GM23338 (cell line): ENCODE data around the gene FGF9. TPM values are rescaled to one million over a fixed set of nuclear protein-coding genes. Genes with fewer than 3 reads are reported as not detected.

Experiments used
- ATAC-seq: fragments of 200-7000 bp; cut with Tn5 transposase; 3 replicates; pipeline ENCODE4 v1.9.1; 2020
- DNase-seq: peaks from one replicate; pipeline ENCODE4 v3.0.0-alpha.2; 2015; ENCODE audit warnings: low spot score
- H2AFZ ChIP-seq: fragments of 200-600 bp; sonication (generic); 2 replicates; pipeline ENCODE4 v1.8.0; 2016; ENCODE audit warnings: antibody characterized with exemption, mild to moderate bottlenecking, moderate library complexity
- H3F3A ChIP-seq: fragments of 200-600 bp; sonication (generic); replicated peaks from 2 replicates; pipeline ENCODE4 v1.8.0; 2017; ENCODE audit warnings: antibody characterized with exemption, mixed run types, low read depth
- H3K27ac ChIP-seq: fragments of 200-600 bp; sonication (generic); 2 replicates; pipeline ENCODE4 v1.6.1; 2016; ENCODE audit warnings: low read depth
- H3K27me3 ChIP-seq: fragments of 200-600 bp; sonication (generic); 2 replicates; pipeline ENCODE4 v1.8.0; 2016; ENCODE audit warnings: mild to moderate bottlenecking, mixed run types, moderate library complexity; ENCODE audit not compliant: insufficient read depth
- H3K36me3 ChIP-seq: fragments of 200-600 bp; sonication (generic); 2 replicates; pipeline ENCODE4 v1.8.0; 2016; ENCODE audit warnings: mild to moderate bottlenecking; ENCODE audit not compliant: insufficient read depth
- H3K4me1 ChIP-seq: fragments of 200-600 bp; sonication (generic); 2 replicates; pipeline ENCODE4 v1.8.0; 2016; ENCODE audit warnings: mild to moderate bottlenecking, moderate library complexity; ENCODE audit not compliant: insufficient read depth
- H3K4me2 ChIP-seq: fragments of 200-600 bp; sonication (generic); 2 replicates; pipeline ENCODE4 v1.7.1; 2017; ENCODE audit warnings: mixed run types
- H3K4me3 ChIP-seq: fragments of 200-600 bp; sonication (generic); 2 replicates; pipeline ENCODE4 v1.6.1; 2016; ENCODE audit warnings: mixed run types
- H3K79me2 ChIP-seq: fragments of 200-600 bp; sonication (generic); replicated peaks from 2 replicates; pipeline ENCODE4 v1.8.0; 2017; ENCODE audit warnings: mild to moderate bottlenecking; ENCODE audit not compliant: insufficient read depth
- H3K9me2 ChIP-seq: fragments of 200-600 bp; sonication (generic); 2 replicates; pipeline ENCODE4 v1.8.0; 2017; ENCODE audit not compliant: insufficient read depth
- H4K20me1 ChIP-seq: fragments of 200-600 bp; sonication (generic); replicated peaks from 2 replicates; pipeline ENCODE4 v1.8.0; 2017; ENCODE audit warnings: mild to moderate bottlenecking; ENCODE audit not compliant: insufficient read depth
- H3K27ac Mint-ChIP-seq: 2 replicates; pipeline ENCODE4 v1.8.0; 2020; ENCODE audit warnings: inconsistent platforms, mild to moderate bottlenecking, moderate library complexity, mixed read lengths
- H3K27me3 Mint-ChIP-seq: 3 replicates; pipeline ENCODE4 v1.8.0; 2022; ENCODE audit warnings: low read depth, mild to moderate bottlenecking, moderate library complexity, mixed read lengths, inconsistent platforms; ENCODE audit not compliant: insufficient read depth, poor library complexity
- H3K36me3 Mint-ChIP-seq: 3 replicates; pipeline ENCODE4 v1.8.0; 2021; ENCODE audit warnings: low read depth, mild to moderate bottlenecking, inconsistent platforms, moderate library complexity, mixed read lengths
- H3K4me1 Mint-ChIP-seq: 3 replicates; pipeline ENCODE4 v1.8.0; 2020; ENCODE audit warnings: mild to moderate bottlenecking, inconsistent platforms, mixed read lengths
- H3K4me3 Mint-ChIP-seq: 3 replicates; pipeline ENCODE4 v1.8.0; 2021; ENCODE audit warnings: moderate library complexity, mild to moderate bottlenecking, inconsistent platforms, mixed read lengths
- H3K9me3 Mint-ChIP-seq: 3 replicates; pipeline ENCODE4 v1.8.0; 2020; ENCODE audit warnings: moderate library complexity, mild to moderate bottlenecking, inconsistent platforms, mixed read lengths
- CREB1 ChIP-seq: fragments of 250-450 bp; sonication (Bioruptor Pico); IDR thresholded peaks from 2 replicates; pipeline ENCODE4 v1.5.0; 2020; ENCODE audit warnings: low read depth, mild to moderate bottlenecking, moderate library complexity
- ETS1 ChIP-seq: IDR thresholded peaks from 2 replicates; pipeline ENCODE4 v1.6.1; 2016; ENCODE audit warnings: antibody characterized with exemption
- EZH2 ChIP-seq: fragments of 200-600 bp; sonication (generic); IDR thresholded peaks from one replicate; pipeline ENCODE4 v1.8.0; 2017; ENCODE audit warnings: antibody characterized with exemption, mild to moderate bottlenecking, low read depth; ENCODE audit not compliant: unreplicated experiment
- EZH2phosphoT487 ChIP-seq: fragments of 200-600 bp; sonication (generic); IDR thresholded peaks from one replicate; pipeline ENCODE4 v1.8.1; 2018; ENCODE audit warnings: antibody characterized with exemption; ENCODE audit not compliant: unreplicated experiment
- JUNB ChIP-seq: IDR thresholded peaks from one replicate; pipeline ENCODE4 v1.6.1; 2016; ENCODE audit warnings: antibody characterized with exemption; ENCODE audit not compliant: unreplicated experiment
- NANOG ChIP-seq: IDR thresholded peaks from 2 replicates; pipeline ENCODE4 v1.6.1; 2016; ENCODE audit warnings: antibody characterized with exemption, borderline replicate concordance
- POLR2AphosphoS5 ChIP-seq: IDR thresholded peaks from 2 replicates; pipeline ENCODE4 v1.6.1; 2016; ENCODE audit warnings: antibody characterized with exemption, low read depth
- STAT1 ChIP-seq: IDR thresholded peaks from one replicate; pipeline ENCODE4 v1.6.1; 2016; ENCODE audit warnings: antibody characterized with exemption; ENCODE audit not compliant: unreplicated experiment
- ZNF114 ChIP-seq: fragments of 250-450 bp; sonication (Bioruptor Pico); IDR thresholded peaks from 2 replicates; pipeline ENCODE4 v1.5.0; 2020; ENCODE audit warnings: mild to moderate bottlenecking, moderate library complexity
- ZNF331 ChIP-seq: fragments of 250-450 bp; sonication (Bioruptor Pico); IDR thresholded peaks from 2 replicates; pipeline ENCODE4 v1.5.0; 2020; ENCODE audit warnings: low read depth, mild to moderate bottlenecking, moderate library complexity
- ZNF462 ChIP-seq: fragments of 250-450 bp; sonication (Bioruptor Pico); IDR thresholded peaks from 2 replicates; pipeline ENCODE4 v1.5.0; 2020; ENCODE audit warnings: mild to moderate bottlenecking, moderate library complexity
- polyA plus RNA-seq: library from polyadenylated mRNA; unstranded; fragments of >200 nt; fragmentation: Nextera tagmentation; extraction: Ambion mirVana; gene quantifications from 2 replicates; pipeline ENCODE4 v1.2.1, GENCODE V29; 2016
- total RNA-seq: library from RNA; depleted of rRNA; stranded (reverse); fragments of >200 nt; shearing (Covaris generic); gene quantifications from 2 replicates; pipeline ENCODE4 v1.2.3, GENCODE V29; 2014
- TF ChIP-seq, protein P1 (sequence below): IDR thresholded peaks from one replicate; pipeline ENCODE4 v1.6.1; 2018; ENCODE audit warnings: antibody characterized with exemption; ENCODE audit not compliant: unreplicated experiment
- TF ChIP-seq, protein P2 (sequence below), 2 experiments: fragments of 200-600 bp in 1 of 2; sonication (generic) in 1 of 2; conservative IDR thresholded peaks; 2 replicates each; pipeline versions ENCODE4 v1.5.1 to v1.6.1; 2016 to 2017; ENCODE audit warnings: antibody characterized with exemption in 2 of 2, low read depth in 2 of 2, mild to moderate bottlenecking in 2 of 2, moderate library complexity in 1 of 2

The FGF9 gene
- total and polyA plus RNA-seq, 2 experiments from 2014 or later, result 0.27 TPM; not detected in 1

- no peaks in the 10 kb centered on the region for H3K9me3 Mint-ChIP-seq
- no peak for DNase-seq
- H4K20me1 ChIP-seq, result no peaks in the 10 kb centered on the region
- no peak overlapping the region for H3K4me3 ChIP-seq
- no peak overlapping the region for H3K4me3 Mint-ChIP-seq
- H3K36me3 Mint-ChIP-seq, result no peaks in the 10 kb centered on the region
- H3K27me3 ChIP-seq, result no peaks in the 10 kb centered on the region
- no peak overlapping the region for H3K4me2 ChIP-seq
- H3K4me1 ChIP-seq, result no peaks in the 10 kb centered on the region
- H2AFZ ChIP-seq, result no peak overlapping the region
- H3K9me2 ChIP-seq, result no peaks in the 10 kb centered on the region
- no peak overlapping the region for H3K27ac Mint-ChIP-seq
- no peak overlapping the region for H3K27ac ChIP-seq
- ATAC-seq, result no peak
- no peaks in the 10 kb centered on the region for H3K79me2 ChIP-seq
- no peaks in the 10 kb centered on the region for H3F3A ChIP-seq
- H3K4me1 Mint-ChIP-seq, result no peaks in the 10 kb centered on the region
- no peaks in the 10 kb centered on the region for H3K36me3 ChIP-seq
- H3K27me3 Mint-ChIP-seq, result no peaks in the 10 kb centered on the region
- TF ChIP-seq, protein P1, sequence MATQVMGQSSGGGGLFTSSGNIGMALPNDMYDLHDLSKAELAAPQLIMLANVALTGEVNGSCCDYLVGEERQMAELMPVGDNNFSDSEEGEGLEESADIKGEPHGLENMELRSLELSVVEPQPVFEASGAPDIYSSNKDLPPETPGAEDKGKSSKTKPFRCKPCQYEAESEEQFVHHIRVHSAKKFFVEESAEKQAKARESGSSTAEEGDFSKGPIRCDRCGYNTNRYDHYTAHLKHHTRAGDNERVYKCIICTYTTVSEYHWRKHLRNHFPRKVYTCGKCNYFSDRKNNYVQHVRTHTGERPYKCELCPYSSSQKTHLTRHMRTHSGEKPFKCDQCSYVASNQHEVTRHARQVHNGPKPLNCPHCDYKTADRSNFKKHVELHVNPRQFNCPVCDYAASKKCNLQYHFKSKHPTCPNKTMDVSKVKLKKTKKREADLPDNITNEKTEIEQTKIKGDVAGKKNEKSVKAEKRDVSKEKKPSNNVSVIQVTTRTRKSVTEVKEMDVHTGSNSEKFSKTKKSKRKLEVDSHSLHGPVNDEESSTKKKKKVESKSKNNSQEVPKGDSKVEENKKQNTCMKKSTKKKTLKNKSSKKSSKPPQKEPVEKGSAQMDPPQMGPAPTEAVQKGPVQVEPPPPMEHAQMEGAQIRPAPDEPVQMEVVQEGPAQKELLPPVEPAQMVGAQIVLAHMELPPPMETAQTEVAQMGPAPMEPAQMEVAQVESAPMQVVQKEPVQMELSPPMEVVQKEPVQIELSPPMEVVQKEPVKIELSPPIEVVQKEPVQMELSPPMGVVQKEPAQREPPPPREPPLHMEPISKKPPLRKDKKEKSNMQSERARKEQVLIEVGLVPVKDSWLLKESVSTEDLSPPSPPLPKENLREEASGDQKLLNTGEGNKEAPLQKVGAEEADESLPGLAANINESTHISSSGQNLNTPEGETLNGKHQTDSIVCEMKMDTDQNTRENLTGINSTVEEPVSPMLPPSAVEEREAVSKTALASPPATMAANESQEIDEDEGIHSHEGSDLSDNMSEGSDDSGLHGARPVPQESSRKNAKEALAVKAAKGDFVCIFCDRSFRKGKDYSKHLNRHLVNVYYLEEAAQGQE, result no peak
- TF ChIP-seq ETS1 (no peak), EZH2phosphoT487 (no peak), NANOG (no peak), CREB1 (CRISPR knock-in tag) (no peak), EZH2 (no peak), ZNF331 (CRISPR knock-in tag) (no peak), ZNF114 (CRISPR knock-in tag) (no peak), JUNB (no peak), STAT1 (no peak), ZNF462 (CRISPR knock-in tag) (no peak), POLR2AphosphoS5 (no peak)
- TF ChIP-seq, protein P2, sequence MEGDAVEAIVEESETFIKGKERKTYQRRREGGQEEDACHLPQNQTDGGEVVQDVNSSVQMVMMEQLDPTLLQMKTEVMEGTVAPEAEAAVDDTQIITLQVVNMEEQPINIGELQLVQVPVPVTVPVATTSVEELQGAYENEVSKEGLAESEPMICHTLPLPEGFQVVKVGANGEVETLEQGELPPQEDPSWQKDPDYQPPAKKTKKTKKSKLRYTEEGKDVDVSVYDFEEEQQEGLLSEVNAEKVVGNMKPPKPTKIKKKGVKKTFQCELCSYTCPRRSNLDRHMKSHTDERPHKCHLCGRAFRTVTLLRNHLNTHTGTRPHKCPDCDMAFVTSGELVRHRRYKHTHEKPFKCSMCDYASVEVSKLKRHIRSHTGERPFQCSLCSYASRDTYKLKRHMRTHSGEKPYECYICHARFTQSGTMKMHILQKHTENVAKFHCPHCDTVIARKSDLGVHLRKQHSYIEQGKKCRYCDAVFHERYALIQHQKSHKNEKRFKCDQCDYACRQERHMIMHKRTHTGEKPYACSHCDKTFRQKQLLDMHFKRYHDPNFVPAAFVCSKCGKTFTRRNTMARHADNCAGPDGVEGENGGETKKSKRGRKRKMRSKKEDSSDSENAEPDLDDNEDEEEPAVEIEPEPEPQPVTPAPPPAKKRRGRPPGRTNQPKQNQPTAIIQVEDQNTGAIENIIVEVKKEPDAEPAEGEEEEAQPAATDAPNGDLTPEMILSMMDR (conservative IDR thresholded peaks at IDR 0.05; ENCODE audit: low read depth in 2 of 2), result no peak
Observed at GRCh38 chr13:21690955-21691354, 20.1 kb downstream of the FGF9 start.
